ENCODE data around the gene GCFC2. TPM values are rescaled to one million over a fixed set of nuclear protein-coding genes. Genes with fewer than 3 reads are reported as not detected.

Gene GCFC2
- total and polyA plus RNA-seq, 12 donors, result 7.7 to 23.0 (median 12.8) TPM

GRCh38 chr2:75616406-75616805 lies 94.3 kb downstream of the GCFC2 start:
- no peaks in the 10 kb centered on the region for H3K36me3 ChIP-seq
- H3K27ac ChIP-seq, result no peak overlapping the region
- 96 to 98% methylated on average over 4 of the region's 4 CpGs for WGBS, 2 donors
- DNase-seq (no peak), ATAC-seq (no peak)
- no peak overlapping the region for H3K4me3 ChIP-seq
- intact Hi-C loops (cut with DNase I), result loop anchor here in 2 of 10 donors (10.0 kb wide), 1 partner anchor 692 kb away; no protein-coding TSS in a partner anchor
- TF ChIP-seq CTCF (IDR thresholded peaks at IDR 0.05), result no peak
- peaks cover 0 to 7% (median 0%) of the 10 kb centered on the region in 7 donors for H3K27me3 ChIP-seq
- no peaks in the 10 kb centered on the region for H3K4me1 ChIP-seq
- H3K9me3 ChIP-seq, result peaks cover 0 to 3% (median 0%) of the 10 kb centered on the region in 11 donors

- DNase-seq, result no peak
These were observed 96.5 kb downstream of the GCFC2 start for GRCh38 chr2:75614162-75614651.

GRCh38 chr2:75612862-75613243 lies 97.9 kb downstream of the GCFC2 start:
- peaks cover 0 to 3% (median 0%) of the 10 kb centered on the region in 11 donors for H3K9me3 ChIP-seq
- DNase-seq (no peak), ATAC-seq (peak in 3 of 8 donors; percentile 20 to 42 (median 31))
- intact Hi-C loops (cut with DNase I), result loop anchor here in 2 of 10 donors (10.0 kb wide), 1 partner anchor 688 kb away; no protein-coding TSS in a partner anchor
- H3K27ac ChIP-seq, result no peak overlapping the region
- no peak for TF ChIP-seq CTCF (IDR thresholded peaks at IDR 0.05)
- peaks cover 0 to 9% (median 4%) of the 10 kb centered on the region in 9 donors for H3K4me1 ChIP-seq
- 63% methylated on average over 5 of the region's 5 CpGs for WGBS, 2 donors
- no peak overlapping the region for H3K4me3 ChIP-seq
- no peaks in the 10 kb centered on the region for H3K36me3 ChIP-seq
- H3K27me3 ChIP-seq, result peaks cover 0 to 34% (median 20%) of the 10 kb centered on the region in 7 donors

More at GRCh38 chr2:75614162-75614651, 96.5 kb downstream of the GCFC2 start:
- intact Hi-C loops (cut with DNase I), result loop anchor here in 2 of 10 donors (10.0 kb wide), 1 partner anchor 689 kb away; no protein-coding TSS in a partner anchor
- ATAC-seq, result no peak
- Histone ChIP-seq H3K9me3 (peaks cover 0 to 3% (median 0%) of the 10 kb centered on the region in 11 donors), H3K36me3 (no peaks in the 10 kb centered on the region), H3K27me3 (peaks cover 0 to 22% (median 8%) of the 10 kb centered on the region in 7 donors), H3K4me3 (no peak overlapping the region), H3K27ac (no peak overlapping the region), H3K4me1 (no peaks in the 10 kb centered on the region)
- WGBS, 2 donors, result 85 to 90% methylated on average over 5 of the region's 5 CpGs
- no peak for TF ChIP-seq CTCF (IDR thresholded peaks at IDR 0.05)

Other genes with a start within 250 kb of the GCFC2 start
- gene EVA1A, start 150.0 kb downstream of the GCFC2 start, total RNA-seq, result 1 to 10 TPM in 4 of 10 donors, under 1 TPM in 6; 0.17 to 3.4 (median 0.99) TPM
- gene EVA1A, start 150.0 kb downstream of the GCFC2 start, polyA plus RNA-seq, result 1 to 10 TPM in 1 of 2 donors, under 1 TPM in 1; 0.73 to 1.8 TPM
- 10 to 100 TPM; 43.0 to 70.7 (median 64.1) TPM for gene MRPL19, start 64.1 kb downstream of the GCFC2 start, total RNA-seq
- 10 to 100 TPM; 12.2 to 21.9 TPM for gene MRPL19, start 64.1 kb downstream of the GCFC2 start, polyA plus RNA-seq